Measurements from ENCODE around the gene USP7.
"Not testable (repeated sequence)": the region's sequence is repeated elsewhere in the genome, so short reads cannot be mapped to it uniquely, and the experiment has no call there.

USP7 gene

DNA sequence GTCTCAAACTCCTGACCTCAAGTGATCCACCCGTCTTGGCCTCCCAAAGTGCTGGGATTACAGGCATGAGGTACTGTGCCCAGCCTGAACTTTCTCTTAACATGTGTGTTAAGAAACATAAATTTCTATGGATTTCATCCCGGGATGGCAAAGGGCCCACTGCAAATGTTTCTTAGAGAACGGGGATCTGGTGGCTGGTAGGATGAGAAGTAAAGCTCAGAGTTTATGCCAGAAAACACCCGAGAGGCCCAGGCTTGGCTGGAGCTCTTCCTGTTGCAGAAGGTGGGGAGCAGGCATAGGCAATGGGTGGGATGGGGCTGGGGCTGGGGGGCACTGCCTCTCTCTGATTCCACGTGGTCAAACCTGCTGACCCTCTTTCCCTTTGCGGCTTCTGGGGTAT lies 89.3 kb downstream of the USP7 start:
- DNase-seq, result no peak

DNA sequence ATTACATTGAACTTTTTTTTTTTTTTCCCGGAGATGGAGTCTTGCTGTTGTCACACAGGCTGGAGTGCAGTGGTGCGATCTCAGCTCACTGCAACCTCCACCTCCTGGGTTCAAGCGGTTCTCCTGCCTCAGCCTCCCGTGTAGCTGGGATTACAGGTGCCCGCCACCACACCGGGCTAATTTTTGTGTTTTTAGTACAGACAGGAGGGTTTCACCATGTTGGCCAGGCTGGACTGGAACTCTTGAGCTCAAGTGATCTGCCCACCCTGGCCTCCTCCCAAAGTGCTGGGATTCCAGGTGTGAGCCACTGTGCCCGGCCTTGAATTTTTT lies 89.9 kb downstream of the USP7 start:
- DNase-seq, result not testable (repeated sequence)

DNA sequence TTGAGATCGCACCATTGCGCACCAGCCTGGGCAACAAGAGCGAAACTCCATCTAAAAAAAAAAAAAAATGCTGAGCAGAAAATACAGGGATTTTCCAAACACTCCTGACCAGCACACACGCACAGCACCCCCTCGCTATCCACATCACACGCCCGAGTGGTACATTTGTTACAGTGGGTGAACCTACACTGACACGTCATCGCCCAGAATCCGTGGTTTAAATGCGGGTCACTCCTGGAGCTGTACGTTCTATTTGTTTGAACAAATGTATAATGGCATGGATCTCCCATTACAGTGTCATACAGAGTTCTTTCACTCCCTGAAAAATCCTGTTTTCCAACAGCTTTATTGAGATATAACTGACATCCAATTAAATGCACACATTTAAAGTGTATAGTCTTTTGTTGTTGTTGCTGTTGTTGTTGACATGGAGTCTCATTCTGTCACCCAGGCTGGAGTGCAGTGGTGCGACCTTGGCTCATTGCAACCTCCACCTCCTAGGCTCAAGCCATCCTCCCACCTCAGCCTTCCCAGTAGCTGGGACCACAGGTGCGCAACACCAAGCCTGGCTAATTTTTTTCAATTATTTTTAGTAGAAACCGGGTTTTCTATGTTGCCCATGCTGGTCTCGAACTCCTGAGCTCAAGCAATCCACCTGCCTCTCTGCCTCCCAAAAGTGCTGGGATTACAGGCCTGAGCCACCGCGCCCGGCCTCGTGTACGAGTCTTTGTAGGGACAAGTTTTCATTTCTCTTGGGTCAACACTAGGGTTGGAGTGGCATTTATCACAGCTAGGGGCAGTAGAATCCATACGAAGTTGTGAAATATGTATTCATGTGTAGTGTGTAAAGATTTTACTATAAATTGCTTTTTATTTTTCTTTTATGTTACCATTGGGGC lies 90.5 kb downstream of the USP7 start:
- DNase-seq, result no peak

DNA sequence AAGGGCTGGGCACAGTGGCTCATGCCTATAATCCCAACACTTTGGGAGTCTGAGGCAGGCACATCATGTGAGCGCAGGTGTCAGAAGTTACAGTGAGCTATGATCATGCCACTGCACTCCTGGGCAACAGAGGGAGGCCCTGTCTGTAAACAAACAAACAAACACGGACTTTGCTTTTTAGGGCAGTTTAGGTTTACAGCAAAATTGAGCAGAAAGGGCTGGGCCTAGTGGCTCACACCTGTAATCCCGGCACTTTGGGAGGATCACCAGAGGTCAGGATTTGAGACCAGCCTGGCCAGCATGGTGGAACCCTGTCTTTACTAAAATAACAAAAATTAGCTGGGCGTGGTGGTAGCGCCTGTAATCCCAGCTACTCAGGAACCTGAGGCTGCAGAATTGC lies 91.6 kb downstream of the USP7 start:
- DNase-seq, result no peak

DNA sequence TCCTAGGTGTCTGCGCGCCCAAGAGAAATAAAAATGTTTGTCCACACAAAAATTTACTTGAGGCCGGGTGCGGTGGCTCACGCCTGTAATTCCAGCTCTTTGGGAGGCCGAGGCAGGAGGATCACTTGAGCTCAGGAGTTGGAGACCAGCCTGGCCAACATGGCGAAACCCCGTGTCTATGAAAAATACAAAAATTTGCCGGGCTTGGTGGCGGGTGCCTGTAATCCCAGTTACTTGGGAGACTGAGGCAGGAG lies 93.8 kb downstream of the USP7 start:
- DNase-seq, result not testable (repeated sequence)

DNA sequence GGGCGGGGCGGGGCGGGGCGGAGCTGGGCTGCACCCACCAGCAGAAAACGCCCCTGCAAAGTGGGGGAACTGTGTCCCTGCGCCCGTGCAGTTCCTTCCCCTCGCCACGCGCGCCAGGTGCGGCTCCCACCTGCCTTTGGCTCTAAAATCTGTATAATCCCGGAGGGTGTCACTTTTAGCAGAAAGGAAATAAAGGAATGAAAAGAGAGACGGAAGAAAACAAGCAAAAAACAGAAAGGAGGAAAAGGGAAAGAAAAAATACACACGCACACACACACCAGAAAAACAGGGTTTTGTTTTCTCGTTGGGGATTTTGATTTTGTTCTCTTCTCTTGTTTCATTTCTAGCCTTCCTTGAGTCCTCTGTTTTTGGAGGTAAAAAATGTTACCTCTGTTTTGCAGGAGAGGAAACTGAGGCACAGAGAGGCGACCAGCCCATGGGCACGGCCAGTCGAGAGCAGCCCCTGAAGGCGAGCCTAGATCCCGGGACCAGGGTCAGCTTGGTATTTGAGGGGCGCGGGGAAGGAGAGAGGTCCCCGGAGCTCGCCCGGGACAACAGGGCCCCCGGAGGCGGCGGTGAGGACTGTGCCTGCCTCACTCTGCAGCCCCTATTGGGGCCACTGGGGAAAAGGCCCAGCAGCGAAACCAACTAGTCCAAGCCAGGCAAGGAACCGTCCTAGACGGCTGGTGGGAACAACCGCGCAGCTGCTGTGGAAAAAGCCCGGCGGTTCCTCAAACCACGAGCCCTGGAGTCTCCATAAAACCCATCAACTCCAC lies 94.3 kb downstream of the USP7 start:
- no peak for DNase-seq

DNA sequence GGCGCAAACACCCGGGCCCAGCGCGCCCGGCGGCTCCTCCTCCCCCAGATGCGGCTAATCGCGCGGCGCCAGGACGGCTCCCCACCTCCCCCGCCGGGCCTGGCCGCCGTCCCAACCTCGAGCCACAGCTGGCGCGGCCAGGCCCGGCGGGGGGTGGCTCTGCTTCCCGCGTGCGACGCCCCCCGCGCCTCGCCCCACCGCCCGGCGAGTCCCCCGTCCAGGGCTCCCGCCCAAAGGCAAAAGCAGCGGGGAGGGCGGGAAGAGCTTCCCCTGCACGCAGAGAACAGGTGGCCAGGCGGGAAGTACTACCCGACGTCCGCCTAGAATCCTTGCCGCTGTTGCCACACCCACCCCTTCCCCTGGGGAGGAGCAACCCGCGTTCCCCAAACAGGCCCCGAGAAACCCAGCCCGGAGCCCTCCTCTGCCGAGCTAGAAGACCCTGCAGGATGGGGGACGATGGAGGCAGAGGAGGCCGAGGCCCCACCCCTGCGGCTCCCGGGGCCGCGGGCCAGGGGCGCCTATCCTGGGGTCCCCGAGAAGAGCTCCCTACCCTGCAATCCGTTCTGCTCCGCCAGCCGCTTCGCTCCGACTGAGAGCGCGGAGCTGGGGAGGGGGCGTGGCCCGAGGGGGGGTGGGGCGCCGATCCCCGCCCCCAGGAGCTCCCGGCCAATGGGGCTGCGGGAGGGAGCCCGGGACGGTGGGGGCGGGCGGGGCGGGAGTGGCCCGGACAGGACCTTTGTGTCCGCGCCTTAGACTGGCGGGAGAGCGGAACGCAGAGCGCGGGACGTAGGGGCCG lies 95.1 kb downstream of the USP7 start, which contains the start of gene CARHSP1:
TSS of gene CARHSP1 (minus strand) at position 591 of the 796 bp plus-strand sequence. CDS start 9,678 bp downstream, outside the sequence.
- DNase-seq, result peak; percentile 92

DNA sequence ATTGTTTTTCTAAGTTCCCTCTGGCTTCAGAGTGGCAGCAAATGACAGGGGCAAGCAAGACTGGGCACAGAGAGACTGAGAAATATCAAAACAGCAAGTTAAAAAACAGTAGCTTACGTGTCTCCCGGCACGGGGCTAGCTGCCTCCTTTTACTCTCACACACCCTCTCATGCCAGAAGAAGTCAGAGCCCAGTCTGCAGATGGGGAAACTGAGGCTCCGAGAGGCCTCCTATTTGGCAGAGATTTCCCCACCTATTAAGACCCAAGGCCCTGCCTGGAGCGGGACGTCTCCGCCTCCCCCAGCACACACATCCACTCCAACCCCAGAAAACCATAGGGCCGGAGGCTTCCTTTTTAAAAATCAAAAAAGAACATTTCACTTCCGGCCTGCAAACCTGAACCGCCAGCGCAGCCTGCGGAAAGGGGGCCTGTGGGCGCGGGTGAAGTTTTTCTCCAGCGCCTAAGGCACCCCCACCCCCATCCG lies 95.7 kb downstream of the USP7 start:
- DNase-seq, result no peak

DNA sequence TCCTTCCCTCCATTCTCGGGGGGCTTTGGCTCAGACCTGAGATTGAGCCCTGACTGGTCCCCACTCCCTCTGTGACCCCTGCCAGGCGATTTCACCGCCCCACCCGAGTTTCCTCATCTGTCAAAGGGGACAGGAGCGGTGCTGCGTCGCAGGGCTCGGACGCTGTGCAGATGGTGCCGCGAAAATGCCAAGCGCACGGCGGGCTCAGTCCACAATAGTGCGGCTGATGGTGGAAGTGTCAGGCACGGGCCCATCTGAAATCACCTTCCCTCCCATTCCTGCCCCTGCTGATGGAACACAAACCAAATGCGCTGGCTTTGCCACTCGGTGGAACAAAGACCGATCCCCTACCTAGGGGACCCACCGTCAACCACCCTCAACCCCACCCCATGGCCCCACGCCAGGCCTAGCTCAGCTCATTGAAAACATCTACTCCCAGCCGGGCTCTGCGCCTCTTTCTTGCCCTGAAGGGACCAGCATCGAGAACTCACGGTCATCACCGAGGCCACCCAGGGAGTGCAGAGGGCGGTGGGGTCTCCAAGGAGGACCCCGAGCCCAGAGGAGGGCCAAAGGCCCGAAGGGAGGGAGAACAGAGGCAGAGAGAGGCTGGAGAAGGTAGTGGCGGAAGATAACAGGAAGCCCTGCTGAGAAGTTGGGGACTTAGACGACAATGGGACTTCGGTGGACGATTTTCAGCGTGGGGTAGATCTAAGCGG lies 96.3 kb downstream of the USP7 start:
- no peak for DNase-seq

DNA sequence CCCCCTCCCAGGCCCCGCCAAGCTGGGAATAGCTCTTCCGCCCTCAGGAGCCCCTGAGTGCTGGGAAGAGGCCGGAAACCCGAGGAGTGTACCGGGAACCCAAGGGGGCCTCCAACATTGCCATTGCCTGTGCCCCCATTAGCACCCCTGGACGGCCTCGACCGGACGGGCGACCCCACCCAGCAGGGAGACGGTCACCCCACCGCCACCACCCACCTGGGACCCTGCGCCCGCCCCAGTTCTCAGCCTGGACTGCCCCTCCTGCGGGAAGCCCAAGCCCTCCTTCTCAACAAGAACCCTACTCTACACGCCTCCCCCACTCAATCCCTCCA lies 96.9 kb downstream of the USP7 start:
- DNase-seq, result no peak

DNA sequence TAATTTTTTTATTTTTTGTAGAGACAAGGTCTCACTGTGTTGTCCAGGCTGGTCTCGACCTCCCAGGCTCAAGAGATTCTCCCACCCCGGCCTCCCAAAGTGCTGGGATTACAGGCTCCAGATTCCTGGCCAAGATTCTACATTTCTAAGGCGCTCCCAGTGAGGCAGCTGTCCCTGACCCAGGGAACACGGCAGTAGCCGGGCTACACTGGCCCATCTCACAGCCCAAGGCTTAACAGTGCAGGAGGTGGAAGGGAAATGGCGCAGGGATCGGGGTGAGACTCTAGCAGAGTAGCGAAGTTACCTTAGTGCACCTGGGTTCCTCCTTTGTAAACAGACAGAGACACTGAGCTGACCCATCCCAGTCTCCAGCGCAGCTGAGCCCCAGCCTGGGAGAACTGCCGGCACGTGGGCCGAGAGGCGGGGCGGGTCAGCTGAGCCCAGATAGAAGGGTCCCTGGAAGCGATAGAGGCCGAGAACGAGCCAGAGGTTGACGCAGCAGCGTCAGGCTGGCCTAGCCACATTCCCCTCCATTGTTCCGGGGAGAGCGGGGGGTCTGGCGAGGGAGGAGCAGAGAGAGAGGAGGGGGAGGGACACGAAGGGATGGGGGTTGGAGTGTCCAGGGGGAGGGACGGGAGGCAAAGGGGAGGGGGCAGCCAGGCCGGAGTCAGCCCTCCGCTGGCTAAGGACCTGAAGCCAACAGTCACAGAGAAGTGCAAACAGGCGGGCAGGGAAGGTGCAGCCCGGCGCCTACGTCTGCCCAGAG lies 97.4 kb downstream of the USP7 start:
- no peak for DNase-seq

DNA sequence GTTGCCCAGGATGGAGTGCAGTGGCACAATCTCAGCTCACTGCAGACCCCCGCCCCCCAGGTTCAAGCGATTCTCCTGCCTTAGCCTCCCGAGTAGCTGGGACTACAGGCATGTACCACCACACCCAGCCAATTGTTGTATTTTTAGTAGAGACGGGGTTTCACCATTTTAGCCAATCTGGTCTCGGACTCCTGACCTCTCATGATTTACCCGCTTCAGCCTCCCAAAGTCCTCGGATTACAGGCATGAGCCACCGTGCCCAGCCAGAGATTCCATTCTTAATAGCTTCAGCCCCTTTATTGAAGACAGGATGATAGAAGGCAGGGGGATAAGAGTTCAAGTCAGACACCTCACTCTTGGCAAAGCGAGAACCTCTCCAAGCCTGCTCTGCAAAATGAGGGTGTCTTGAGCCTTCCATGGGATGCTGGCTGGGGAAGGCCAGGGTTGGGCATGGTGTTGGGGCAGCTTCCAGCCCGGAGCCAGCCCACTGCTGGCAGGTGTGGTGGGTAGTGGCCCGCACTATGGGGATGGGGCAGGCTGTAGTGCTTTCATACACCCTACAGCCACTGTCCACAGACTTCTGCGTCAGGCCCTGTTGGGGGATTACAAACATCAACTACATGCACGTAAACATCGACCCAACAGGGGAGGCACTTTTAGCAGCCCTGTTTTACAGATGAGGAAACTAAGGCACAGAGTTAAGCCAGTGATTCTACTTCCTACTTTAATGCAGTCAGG lies 98.4 kb downstream of the USP7 start:
- no peak for DNase-seq

DNA sequence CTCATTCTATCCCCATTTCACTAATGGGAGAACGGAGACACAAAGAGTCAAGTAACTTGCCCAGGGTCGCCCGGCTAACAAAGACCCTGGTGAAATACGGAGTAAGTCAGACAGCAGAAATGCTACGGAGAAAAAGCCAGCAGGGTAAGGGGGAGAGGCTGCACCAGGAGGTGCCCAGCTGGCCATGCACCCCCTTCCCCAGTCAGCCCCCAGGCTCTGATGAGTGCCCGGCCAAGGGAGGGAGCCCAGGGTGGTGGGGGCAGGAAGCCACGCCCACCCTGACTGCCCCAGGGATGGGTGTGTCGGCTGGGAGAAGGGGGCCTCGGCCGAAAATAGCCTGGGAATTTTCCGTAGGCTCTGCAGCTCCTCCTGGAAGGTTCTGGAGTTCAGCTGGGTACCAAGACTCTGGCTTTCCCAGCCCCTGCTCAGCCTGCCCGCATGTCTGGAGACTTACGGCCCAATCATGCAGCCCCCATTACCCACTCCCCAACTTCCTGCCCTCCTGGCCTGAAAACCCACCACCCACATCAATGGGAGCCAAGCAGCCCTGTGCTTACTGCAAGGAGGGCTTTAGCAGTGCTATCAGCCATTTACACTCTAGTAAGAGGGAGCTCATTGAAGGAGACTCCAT lies 99.1 kb downstream of the USP7 start:
- no peak for DNase-seq

DNA sequence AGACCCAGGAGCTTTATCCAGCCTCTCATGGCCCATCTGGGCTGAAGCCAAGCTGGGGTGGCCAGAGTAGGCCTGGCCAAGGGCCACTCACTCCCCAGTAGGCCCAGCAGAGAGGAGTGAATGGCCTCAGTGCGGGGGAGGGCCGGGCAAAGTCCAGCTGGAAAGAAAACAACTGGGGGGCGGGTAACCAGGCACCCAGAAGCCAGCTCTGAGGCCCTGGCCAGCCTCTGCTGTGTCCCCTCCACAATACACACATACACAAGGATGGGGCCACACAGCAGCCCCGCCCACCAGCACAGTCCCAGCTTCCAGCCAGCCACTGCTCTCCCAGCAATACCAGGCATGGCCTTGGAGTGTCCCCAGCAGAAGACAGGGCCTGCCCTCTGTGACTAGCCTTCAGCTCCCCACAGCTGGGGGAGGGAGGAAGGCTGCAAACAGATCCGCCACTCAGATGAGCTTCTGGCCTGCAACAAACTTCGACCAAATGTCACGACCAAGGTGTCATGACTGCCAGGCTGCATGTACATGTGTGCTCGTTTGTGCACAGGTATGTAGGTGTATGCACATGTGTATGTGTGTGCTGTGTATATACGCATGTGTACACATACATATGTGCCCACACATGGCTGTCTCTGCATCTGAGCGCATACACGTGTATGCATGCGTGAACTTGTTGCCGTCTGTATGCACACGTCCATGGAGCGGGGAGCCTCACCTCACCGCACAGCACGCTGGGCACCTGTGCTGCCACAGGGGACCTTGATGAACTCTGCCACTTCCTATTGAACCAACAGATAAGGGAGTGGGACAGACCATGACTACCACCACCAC lies 99.9 kb downstream of the USP7 start:
- no peak for DNase-seq

DNA sequence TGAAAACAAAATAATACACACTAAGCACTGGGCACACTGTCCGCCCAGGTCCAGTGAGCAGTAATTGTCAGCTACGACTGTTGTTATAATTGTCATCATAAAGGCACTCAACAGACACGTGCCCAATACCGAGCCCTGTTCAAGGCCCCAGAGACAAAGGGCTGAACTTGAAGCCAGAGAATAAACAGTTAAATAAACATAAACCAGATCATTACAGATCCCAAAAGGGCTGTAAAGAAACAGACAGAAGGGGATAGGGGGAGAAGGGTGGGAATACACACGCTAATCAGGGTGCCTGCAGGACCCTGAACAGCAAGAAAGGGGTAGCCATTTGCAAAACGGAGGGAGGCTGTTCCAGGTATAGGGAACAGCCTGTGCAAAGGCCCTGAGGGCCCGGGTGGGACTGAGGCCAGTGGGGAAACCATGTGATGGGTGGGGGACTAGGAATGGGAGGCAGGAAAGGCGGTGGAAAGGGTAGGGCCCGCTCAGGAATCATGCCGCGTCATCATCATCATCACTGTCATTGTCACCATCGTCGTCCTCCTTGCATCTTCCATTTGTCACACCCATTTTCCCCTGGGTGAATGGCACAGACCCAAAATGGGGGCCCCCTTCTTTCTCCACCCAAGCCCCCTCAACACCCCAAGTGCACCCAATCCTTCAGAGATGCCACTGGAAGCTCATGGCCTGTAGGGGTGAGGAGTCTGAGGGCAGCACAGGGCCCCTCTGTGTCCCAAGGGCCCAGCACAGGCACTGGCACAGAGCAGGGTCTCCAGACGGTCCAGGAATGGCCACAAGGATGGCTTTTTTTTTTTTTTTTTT lies 101.2 kb downstream of the USP7 start:
- no peak for DNase-seq

DNA sequence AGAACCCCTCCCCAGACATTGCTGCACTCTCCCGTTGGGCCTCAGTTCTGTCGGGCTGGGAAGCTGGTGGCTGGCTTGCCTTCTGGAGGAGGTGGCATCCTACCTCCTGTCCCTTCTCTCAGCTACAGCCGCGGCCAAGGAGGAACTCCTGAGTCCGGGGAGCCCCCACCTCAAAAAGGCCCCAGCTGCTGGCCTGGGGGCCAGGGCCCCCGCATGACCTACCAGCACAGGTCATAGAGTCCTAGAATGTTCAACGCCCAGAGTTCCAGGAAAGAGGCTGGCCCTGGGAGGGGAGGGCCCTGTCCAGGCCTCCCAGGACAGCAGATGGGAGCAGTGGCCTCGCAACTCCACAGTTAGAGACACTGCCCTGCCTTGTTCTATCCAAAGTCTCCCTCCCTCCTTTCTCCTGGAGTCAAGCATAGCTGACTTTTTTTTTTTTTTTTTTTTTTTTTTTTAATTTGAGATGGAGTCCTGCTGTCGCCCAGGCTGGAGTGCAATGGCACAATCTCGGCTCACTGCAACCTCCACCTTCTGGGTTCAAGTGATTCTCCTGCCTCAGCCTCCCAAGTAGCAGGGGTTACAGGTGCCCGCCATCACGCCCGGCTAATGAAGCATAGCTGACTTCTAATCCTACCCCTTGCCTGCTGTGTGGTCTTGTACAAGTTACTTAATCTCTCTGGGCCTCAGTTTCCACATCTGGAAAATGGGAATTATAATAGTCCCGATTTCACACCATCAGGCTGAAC lies 102.0 kb downstream of the USP7 start:
- no peak for DNase-seq

DNA sequence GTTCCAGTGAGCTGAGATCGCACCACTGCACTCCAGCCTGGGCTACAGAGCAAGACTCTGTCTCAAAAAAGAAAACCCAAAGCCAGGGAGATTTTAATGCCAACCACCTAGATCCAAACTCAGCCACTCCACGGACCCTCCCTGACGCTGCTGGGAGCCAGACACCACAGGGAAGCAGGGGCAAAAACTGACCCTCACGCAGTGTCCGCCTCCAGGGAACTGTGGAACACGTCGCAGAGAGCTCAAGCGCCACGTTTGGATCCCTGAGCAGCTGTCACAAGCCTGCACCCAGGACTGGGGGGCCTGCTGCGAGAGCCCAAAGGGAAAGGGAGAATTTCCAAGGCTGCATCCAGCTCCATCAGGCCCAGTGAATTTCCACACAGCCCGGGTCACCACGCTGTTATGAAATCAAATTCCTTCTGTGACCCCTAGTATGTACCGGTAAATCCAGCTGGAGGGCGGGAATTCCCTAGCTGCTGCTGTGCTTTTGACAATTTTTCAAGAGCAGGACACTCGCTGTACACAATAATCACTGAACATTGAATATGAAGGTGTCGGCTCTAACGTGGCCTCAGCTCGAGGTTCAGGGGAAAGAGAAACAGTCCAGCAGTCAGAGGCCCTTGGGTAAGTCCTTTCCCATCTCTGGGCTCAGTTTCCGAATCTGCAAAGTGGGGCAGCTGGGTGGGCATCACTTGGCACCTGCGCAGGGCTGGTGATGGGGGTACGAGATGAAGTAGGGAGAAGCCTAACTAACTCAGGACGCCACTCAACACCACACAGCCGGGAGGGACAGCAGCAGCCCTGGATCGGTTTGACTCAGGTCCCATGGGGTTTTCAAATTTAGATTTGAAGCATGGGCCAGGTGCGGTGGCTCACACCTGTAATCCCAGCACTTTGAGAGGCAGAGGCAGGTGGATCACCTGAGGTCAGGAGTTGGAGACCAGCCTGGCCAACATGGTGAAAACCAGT lies 103.5 kb downstream of the USP7 start:
- no peak for DNase-seq
